GDM1 (cell line): Measurements from ENCODE around the gene MRGPRX3.

Source experiments
- DNase-seq: peaks from one replicate; lab custom pipeline; 2025; lab: John Stamatoyannopoulos, UW

Gene MRGPRX3

DNA sequence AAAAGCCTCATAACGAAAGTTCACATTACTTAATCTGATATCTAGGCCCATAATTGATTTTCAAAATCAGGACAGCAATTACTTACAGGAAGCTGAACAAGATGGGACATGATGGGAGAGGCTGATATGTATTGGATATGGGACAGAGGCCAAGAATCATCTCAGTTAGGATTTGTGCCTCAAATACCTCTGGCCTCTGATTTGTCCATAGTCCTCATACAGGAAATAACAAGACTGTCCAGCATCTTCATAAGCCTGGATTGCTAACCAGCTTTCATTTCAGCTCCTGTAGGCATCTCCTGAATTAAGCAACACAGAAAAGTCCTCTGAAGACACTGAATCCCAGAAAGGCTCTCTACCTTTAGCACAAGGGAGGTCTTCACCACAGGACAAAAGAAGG lies 36.0 kb downstream of the MRGPRX3 start:
- no peak for DNase-seq

DNA sequence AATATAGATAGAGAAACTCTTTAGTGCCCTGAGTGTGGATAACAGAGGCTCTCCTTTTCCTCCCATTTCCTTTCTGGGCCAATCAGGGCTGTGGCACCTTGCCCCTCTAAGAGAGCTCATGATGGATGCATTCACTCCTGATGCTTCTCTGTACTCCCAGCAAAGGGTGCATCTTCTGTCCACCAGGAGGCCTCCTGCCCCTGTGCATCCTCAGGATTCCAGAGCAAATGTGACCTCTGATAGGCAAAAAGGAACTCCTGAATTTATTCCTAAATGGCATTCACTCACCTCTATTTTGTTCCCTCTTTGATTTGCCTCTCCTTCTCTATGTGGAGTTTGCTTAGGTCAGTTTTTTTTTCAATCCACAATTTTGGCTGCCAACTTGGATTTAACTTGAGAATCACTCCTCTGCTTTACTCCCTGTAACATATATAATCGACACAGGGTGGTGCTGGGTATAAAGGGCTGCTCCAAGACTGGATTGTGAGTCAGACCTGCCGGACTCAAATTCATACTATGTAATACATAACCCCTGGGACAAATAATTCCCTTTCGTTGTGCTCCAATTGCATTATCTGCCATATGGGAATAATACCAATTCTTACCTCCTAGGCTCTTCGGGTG lies 39.1 kb downstream of the MRGPRX3 start:
- DNase-seq: no peak

DNA sequence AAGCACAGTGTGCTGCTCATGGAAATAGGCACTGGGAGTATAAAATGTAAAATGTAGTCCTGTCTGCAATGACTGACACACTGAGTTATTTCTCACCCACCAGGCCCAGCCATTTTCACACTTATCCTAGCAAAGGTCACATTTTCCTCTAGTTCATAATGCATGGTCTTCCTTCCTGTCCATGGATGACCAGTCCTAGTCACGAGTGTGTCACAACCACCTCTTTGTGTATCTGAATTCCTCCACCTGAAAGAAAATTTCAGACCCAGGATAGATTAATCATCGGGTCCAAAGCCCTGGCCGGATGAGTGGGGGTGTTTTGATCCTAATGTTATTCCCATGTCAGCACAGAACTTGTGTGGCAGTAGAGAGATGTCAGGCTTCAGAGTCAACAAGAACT lies 40.3 kb downstream of the MRGPRX3 start, which contains the start of gene MRGPRX4:
TSS of gene MRGPRX4 (plus strand) at position 172 of the 400 bp plus-strand sequence. CDS start 420 bp downstream, outside the sequence.
- no peak for DNase-seq

DNA sequence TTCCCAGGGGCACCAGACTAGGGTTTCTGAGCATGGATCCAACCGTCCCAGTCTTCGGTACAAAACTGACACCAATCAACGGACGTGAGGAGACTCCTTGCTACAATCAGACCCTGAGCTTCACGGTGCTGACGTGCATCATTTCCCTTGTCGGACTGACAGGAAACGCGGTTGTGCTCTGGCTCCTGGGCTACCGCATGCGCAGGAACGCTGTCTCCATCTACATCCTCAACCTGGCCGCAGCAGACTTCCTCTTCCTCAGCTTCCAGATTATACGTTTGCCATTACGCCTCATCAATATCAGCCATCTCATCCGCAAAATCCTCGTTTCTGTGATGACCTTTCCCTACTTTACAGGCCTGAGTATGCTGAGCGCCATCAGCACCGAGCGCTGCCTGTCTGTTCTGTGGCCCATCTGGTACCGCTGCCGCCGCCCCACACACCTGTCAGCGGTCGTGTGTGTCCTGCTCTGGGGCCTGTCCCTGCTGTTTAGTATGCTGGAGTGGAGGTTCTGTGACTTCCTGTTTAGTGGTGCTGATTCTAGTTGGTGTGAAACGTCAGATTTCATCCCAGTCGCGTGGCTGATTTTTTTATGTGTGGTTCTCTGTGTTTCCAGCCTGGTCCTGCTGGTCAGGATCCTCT lies 41.0 kb downstream of the MRGPRX3 start:
- DNase-seq: no peak
